Spleen (tissue), 7 donors: ENCODE measurements around the gene ICE2.

ENCODE experiments used
- CTCF ChIP-seq, 11 experiments: fragments of 200-600 bp in 7 of 11; fragments of 450-650 bp in 4 of 11; sonication (generic) in 4 of 11; IDR thresholded peaks in 8 of 11; conservative IDR thresholded peaks in 3 of 11; 1 replicate in 7 of 11; 2 replicates in 4 of 11; pipeline versions ENCODE4 v1.4.0 to v1.8.0; 2016 to 2021; ENCODE audit warnings: antibody characterized with exemption in 11 of 11, inconsistent platforms in 4 of 11, mild to moderate bottlenecking in 1 of 11
- POLR2AphosphoS5 ChIP-seq, 3 donors: sonication (generic); formaldehyde crosslinking; IDR thresholded peaks; one replicate each; pipeline ENCODE4 v1.5.1; 2017; ENCODE audit warnings: antibody characterized with exemption in 3 of 3
- donor health status: DM: no; HTN: no; CAD: no; lungs with moderate emphysema.
- donor health status: DM: no; HTN: no; CAD: no.
- donor health status: DM: no; HTN: no; CAD: no.

- TF ChIP-seq CTCF (IDR thresholded peaks at IDR 0.05 in 8 of 11, conservative IDR thresholded peaks at IDR 0.05 in 3 of 11) (no peak), POLR2AphosphoS5 (IDR thresholded peaks at IDR 0.05) (no peak)
These were observed 13.9 kb downstream of the ICE2 start for GRCh38 chr15:60464836-60465630.
